HG02943 (cell line): ENCODE data around the gene CEMIP.

Experiments
- ATAC-seq: cut with Tn5 transposase; IDR thresholded peaks from one replicate; pipeline ENCODE4 v1.9.1; 2021; ENCODE audit warnings: mild to moderate bottlenecking, low read depth, moderate library complexity; ENCODE audit not compliant: unreplicated experiment

CEMIP gene

GRCh38 chr15:80875568-80876347 is 96.6 kb downstream of the CEMIP start:
- no peak for ATAC-seq

DNA sequence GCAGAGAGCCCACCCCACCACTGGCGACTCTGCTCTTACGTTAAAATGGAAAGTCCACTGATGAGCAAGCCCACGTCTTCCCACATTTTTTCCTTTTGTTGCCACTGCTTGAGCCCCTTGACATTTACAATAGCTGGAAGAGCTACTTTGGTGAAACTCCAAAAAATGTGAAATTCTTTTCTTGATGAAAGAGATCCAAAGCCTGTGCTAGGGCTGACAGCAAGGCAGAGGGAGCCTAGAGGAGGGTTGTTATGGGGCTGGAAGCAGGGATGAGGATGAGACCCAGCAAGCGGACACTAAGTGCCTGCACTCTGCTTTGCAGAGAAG is 97.1 kb downstream of the CEMIP start:
- no peak for ATAC-seq

DNA sequence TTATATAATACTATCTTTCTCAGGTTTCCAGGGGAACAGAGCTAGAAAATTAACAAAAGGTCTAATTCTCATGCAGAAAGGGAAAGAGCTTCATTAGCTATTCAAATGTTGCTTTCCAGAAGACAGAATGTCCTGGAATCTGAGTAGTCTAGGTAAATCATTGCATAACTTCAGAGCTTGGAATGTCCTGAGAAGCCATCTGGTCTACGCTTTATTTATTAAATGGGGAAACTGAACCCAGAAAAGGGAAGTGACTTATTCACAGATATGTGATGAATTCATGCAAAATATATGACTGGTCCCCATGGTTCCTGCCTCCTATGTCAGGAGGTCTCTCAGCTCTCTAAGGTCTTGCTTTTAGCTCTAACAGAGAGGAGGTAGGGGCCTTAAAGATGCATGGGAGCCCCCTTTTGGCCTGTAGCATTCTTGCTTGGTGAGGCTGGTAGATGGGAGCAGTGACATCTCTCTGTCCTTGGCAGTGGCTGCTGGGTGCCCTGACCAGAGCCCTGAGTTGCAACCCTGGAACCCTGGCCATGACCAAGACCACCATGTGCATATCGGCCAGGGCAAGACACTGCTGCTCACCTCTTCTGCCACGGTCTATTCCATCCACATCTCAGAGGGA is 99.2 kb downstream of the CEMIP start:
- no peak for ATAC-seq

DNA sequence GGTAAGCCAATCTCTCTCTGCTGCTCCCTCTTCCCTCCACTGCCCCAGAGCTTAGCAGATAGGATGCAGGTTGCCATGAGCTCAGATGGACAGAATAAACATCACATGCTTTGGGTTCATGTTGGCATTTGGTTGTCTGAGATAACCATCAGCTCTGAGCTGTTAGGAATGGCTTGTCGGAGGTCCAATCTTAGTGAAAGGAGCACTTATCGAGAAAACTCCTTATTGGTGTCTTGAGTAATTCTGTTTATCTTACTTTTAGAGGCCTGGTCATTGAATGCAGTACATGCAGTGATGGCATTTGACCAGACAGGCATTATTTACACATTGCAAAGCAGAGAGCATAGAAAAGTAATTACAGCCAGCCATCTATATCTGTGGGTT is 99.7 kb downstream of the CEMIP start:
- ATAC-seq = no peak

- no peak for ATAC-seq
These were observed 100.9 kb downstream of the CEMIP start for GRCh38 chr15:80880086-80880485.

DNA sequence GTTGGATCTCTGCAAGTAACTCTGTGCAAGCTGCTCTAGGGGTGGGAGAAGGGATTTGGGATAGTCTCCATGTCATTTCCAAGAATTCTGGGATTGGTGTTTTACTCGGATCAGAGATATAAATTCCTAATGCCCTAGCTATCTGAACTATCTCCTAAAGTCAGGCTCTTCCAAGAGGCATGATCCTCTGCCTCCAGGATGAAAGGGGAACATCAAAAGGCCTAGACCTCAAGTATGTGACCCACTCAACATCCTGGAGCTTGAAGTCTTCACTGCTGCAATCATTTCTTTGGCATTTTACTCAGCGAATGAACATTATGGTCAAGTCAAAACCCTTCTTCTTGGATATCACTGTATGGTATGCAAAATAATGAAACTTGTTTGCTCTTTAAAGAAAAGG is 104.5 kb downstream of the CEMIP start:
- ATAC-seq = no peak

DNA sequence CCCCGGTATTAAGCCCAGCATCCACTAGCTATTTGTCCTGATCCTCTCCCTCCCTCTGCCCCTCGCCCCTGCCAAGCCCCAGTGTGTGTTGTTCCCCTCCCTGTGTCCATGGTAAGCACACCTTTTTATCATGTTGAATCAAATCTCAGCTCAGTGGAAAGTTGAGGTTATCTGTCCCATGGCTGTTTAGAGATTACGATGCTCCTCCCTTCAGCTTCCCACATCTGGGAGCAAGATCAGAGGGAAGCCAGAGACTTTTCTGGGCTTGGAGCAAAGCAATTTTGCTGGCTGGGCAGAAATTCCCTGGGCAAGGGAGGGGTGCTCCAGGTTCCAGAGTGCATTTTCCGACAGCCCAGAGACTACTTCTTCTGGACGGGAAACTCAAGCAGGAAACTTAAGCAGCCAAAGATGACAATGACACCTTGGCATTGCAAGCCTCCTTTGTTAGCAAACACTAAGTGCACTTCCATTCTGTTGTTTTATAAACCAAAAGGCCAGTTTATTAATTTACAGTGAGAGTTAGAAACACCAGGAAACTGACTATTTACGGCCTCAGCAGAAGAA is 105.9 kb downstream of the CEMIP start:
- ATAC-seq = no peak

GRCh38 chr15:80887148-80887547 is 108.0 kb downstream of the CEMIP start:
- no peak for ATAC-seq

DNA sequence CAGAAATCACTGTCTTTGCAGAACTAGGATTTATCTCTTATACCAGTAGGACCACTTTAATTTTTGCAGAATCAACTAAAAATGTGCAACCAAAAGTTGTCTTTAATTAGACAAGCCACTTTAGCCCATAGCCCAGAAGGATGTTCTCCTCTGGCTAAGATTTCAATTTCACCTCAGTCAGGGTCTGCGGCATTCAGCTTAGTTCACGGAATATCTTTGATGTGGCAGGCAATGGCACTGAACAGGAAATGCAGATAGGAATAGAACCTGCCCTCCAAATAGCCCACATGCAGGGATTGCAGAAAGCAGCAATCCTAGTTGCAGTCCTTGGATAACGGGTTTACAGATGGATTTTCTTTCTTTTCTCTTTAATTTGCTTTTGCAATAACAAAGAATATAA is 109.7 kb downstream of the CEMIP start:
- ATAC-seq = no peak

DNA sequence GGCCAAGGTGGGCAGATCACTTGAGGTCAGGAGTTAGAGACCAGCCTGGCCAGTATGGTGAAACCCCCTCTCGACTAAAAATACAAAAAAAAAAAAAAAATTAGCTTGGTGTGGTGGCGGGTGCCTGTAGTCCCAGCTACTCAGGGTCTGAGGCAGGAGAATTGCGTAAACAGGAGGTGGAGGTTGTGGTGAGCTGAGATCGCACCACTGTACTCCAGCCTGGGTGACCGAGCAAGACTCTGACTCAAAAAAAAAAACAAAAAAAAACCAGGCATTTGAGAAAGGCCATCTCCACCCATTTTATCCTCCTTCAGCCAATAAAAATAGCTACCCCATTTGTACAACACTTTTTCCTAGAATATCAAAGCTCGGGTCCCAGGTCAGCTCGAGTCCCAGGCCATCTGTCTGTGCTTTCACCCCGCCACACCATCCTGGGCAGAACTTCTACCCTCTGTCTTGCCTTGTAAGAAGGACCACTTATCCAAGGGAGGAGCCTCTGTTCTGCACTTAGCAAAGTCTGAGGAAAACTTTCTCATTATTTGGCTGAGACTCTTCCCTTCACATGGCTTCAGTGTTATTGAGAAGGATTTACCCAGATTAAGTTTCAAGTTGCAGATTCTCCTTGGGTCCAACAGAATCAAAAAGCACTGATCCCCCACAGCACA is 111.3 kb downstream of the CEMIP start:
- ATAC-seq = no peak

GRCh38 chr15:80891006-80891405 is 111.8 kb downstream of the CEMIP start:
- no peak for ATAC-seq

GRCh38 chr15:80892414-80892813 is 113.2 kb downstream of the CEMIP start:
- ATAC-seq = no peak

DNA sequence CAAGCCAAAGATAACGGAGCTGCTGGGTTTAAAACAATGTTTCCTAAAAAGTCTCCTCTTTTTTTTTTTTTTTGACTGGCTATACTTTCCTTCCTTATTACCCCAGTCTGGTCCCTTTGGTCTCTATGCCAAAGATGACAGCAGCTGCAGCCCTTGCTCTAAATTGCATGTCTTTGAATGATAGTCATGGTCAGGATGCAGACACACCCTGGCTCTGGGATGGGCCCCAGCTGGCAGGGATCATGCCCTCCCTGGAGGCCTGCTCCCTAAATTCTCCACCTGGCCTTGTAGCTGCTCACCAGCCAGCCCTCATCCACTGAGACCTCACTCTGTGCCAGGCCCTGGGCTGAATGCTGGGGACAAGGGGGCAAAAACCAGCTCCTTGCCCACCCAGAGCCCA is 114.6 kb downstream of the CEMIP start:
- no peak for ATAC-seq

GRCh38 chr15:80895091-80895490 is 115.9 kb downstream of the CEMIP start:
- ATAC-seq = no peak

- no peak for ATAC-seq
These were observed 116.8 kb downstream of the CEMIP start for GRCh38 chr15:80895965-80896364.

GRCh38 chr15:80898040-80898439 is 118.9 kb downstream of the CEMIP start:
- ATAC-seq = no peak

GRCh38 chr15:80902298-80902801 is 123.2 kb downstream of the CEMIP start:
- no peak for ATAC-seq

GRCh38 chr15:80904998-80905397 is 125.8 kb downstream of the CEMIP start:
- ATAC-seq = no peak

DNA sequence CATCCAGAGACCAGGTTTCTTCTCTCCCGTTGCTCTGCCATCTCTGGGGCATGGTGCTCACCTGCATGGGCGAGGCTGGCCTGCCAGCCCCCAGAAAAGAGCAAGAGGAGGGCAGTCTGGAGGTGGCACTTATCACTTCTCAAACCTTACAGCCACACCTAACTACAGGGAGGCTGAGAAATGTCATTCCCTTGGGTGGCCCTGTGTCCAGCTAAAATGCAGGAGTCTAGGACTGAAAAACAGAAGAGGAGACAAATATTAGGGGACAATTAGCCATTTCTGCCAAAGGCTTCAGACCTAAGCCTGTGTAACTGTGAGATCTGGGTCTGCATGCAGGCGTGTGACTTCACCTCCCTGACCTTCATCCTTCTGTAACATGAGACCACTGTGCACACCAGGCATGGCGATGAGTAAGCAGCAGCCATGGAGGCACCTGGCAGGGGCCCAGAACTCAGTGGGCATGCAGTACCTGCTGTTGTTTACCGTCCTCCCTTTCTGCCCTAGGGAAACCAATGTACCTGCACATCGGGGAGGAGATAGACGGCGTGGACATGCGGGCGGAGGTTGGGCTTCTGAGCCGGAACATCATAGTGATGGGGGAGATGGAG is 127.1 kb downstream of the CEMIP start:
- no peak for ATAC-seq

DNA sequence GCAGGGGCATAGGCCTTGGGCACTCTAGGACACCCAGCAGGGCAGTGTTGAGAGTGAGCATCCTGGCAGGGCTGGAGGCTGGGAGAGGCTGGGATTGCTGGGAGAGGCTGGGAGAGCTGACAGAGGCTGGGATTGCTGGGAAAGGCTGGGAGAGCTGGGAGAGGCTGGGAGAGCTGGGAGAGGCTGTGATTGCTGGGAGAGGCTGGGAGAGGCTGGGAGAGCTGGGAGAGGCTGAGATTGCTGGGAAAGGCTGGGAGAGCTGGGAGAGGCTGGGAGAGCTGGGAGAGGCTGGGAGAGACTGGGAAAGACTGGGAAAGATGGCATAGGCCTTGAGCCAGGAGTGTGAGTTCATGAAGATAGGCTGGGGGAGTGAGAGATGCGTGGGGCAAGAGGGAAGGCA is 132.7 kb downstream of the CEMIP start:
- no peak for ATAC-seq

DNA sequence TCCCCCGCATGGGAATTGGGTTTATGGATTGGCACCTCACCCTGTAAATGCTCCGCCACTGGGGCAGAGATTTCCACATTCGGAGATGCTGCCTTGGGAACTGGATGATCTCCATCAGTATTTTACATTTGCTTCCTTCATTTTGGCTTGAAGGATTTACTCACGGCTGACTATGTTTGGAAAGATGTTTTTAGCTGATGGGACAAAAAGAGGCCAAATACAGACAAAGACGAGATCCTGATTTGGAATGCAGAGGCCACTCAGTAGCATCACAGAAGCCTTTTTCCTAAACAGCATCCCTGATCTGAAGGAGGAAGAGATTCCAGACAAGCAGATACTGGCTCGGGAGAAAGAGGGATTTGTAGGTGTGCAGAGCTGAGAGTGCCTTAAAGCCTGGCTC is 133.5 kb downstream of the CEMIP start:
- ATAC-seq = no peak
